SU-DHL-6 (cell line): ENCODE data around the gene BOLL.
"Not testable (repeated sequence)": the region's sequence is repeated elsewhere in the genome, so short reads cannot be mapped to it uniquely, and the experiment has no call there.

Experiments used
- H2AFZ ChIP-seq: fragments of 200-600 bp; sonication (generic); 2 replicates; pipeline ENCODE4 v1.6.1; 2014; ENCODE audit warnings: low read depth, mild to moderate bottlenecking, moderate library complexity, mixed read lengths, antibody characterized with exemption, low read length; ENCODE audit not compliant: severe bottlenecking
- H3F3A ChIP-seq: fragments of 200-600 bp; shearing (Covaris generic); 2 replicates; pipeline ENCODE4 v1.6.0; 2016; ENCODE audit warnings: antibody characterized with exemption, mild to moderate bottlenecking; ENCODE audit not compliant: insufficient read depth
- H3K27ac ChIP-seq: fragments of 200-600 bp; sonication (generic); 2 replicates; pipeline ENCODE4 v1.5.1; 2016; ENCODE audit warnings: low read depth, mild to moderate bottlenecking, low read length, moderate library complexity, mixed read lengths
- H3K27me3 ChIP-seq: fragments of 200-600 bp; sonication (generic), shearing (Covaris generic); 2 replicates; pipeline ENCODE4 v1.6.0; 2014; ENCODE audit warnings: mild to moderate bottlenecking, low read length
- H3K36me3 ChIP-seq: fragments of 200-600 bp; sonication (generic); 2 replicates; pipeline ENCODE4 v1.6.1; 2014; ENCODE audit warnings: mild to moderate bottlenecking, low read length, mixed read lengths
- H3K4me2 ChIP-seq: fragments of 300-600, 200-600 bp; shearing (Covaris generic), sonication (generic); 2 replicates; pipeline ENCODE4 v1.6.0; 2014; ENCODE audit warnings: low read length, low read depth, mild to moderate bottlenecking; ENCODE audit not compliant: poor library complexity, severe bottlenecking
- H3K4me3 ChIP-seq: fragments of 200-600 bp; sonication (generic); 2 replicates; pipeline ENCODE4 v1.5.1; 2014; ENCODE audit warnings: antibody characterized with exemption, low read length, mild to moderate bottlenecking, mixed read lengths; ENCODE audit not compliant: insufficient read depth, poor library complexity, severe bottlenecking
- H3K79me2 ChIP-seq: fragments of 200-600 bp; sonication (generic); 2 replicates; pipeline ENCODE4 v1.6.1; 2014; ENCODE audit warnings: mild to moderate bottlenecking, low read length, moderate library complexity; ENCODE audit not compliant: insufficient read depth
- H3K9ac ChIP-seq: fragments of 200-600 bp; sonication (generic); 2 replicates; pipeline ENCODE4 v1.7.0; 2014; ENCODE audit warnings: mild to moderate bottlenecking, low read length
- H3K9me2 ChIP-seq: fragments of 200-600 bp; sonication (generic); replicated peaks from 2 replicates; pipeline ENCODE4 v1.6.1; 2014; ENCODE audit warnings: low read length; ENCODE audit not compliant: insufficient read depth
- H3K9me3 ChIP-seq: fragments of 200-600 bp; sonication (generic); 2 replicates; pipeline ENCODE4 v1.6.1; 2014; ENCODE audit warnings: low read length, mixed read lengths; ENCODE audit not compliant: insufficient read depth
- H4K20me1 ChIP-seq: fragments of 200-600 bp; sonication (generic); 2 replicates; pipeline ENCODE4 v1.6.1; 2014; ENCODE audit warnings: low read depth, mild to moderate bottlenecking, antibody characterized with exemption, low read length, moderate library complexity, mixed read lengths
- EZH2phosphoT487 ChIP-seq: fragments of 200-600 bp; sonication (generic), shearing (Covaris generic); conservative IDR thresholded peaks from 2 replicates; pipeline ENCODE4 v1.6.1; 2018; ENCODE audit warnings: mild to moderate bottlenecking, antibody characterized with exemption, low read length, moderate library complexity, mixed read lengths
- TF ChIP-seq, protein P1 (sequence below): fragments of 200-600 bp; sonication (generic); IDR thresholded peaks from one replicate; pipeline ENCODE4 v1.5.1; 2017; ENCODE audit warnings: antibody characterized with exemption, mild to moderate bottlenecking, low read length, moderate library complexity; ENCODE audit not compliant: insufficient read depth, poor library complexity, severe bottlenecking

The BOLL gene, protein sequence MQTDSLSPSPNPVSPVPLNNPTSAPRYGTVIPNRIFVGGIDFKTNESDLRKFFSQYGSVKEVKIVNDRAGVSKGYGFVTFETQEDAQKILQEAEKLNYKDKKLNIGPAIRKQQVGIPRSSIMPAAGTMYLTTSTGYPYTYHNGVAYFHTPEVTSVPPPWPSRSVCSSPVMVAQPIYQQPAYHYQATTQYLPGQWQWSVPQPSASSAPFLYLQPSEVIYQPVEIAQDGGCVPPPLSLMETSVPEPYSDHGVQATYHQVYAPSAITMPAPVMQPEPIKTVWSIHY

DNA sequence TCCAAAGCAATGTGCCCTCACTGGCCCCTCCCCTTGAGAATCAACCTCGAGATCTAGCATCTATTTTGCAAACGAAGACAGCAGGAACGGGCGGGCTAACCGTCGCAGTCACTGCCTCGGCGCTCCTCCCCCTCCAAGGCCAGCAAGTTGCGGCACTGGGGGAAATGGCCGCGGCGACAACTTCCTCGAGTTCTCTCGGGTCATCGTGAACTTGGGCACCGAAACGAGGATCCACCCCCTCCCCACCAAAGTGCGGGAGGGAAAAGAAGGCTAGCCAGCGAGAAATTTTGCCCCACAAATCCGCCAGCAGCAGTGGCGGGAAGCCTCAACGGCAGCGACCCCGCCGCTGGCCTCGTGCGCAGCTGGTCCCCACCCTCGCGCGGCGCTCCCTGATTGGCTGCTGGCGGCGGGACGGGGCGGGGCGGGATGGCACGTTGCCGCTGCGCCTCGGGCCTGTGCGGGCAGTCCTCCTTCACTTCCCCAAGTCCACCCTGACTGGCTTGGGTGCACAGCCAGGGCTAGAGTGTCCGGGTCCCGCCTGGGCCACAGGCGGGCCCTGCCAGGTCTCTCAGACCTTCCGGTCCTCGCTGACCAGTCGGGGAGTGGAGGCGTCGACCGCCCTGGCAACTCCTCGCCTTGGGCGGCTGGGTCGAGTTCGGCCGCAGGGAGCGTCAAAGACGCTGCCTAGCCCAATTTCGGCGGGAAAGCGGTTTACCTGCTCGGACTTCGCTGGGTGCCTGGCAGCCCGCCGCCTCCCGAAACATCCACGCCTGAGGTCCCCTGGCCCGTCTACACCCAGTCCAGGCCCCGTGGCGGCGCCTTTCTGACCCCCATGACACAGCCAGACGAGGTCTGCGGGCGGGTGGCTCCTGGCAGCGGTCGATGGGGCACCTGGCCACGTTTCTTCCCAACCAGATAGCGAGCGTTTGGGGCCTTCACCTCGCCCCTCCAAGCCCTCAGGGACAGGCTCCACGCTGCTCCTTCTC lies at the start of gene BOLL:
Gene BOLL, minus strand, starts transcription at position 364 of the 986 bp plus-strand sequence. CDS start 3,469 bp downstream, outside the sequence.
- Histone ChIP-seq H3F3A (no peaks in the 10 kb centered on the region), H3K27me3 (no peaks in the 10 kb centered on the region), H3K79me2 (no peaks in the 10 kb centered on the region), H4K20me1 (no peaks in the 10 kb centered on the region), H3K9me2 (no peaks in the 10 kb centered on the region), H3K9me3 (no peaks in the 10 kb centered on the region), H3K27ac (no peak within 1 kb of the TSS), H3K4me3 (no peak within 1 kb of the TSS), H2AFZ (no peak within 1 kb of the TSS), H3K4me2 (no peak within 1 kb of the TSS), H3K9ac (no peak within 1 kb of the TSS), H3K36me3 (no peaks in the 10 kb centered on the region)
- TF ChIP-seq, protein P1, sequence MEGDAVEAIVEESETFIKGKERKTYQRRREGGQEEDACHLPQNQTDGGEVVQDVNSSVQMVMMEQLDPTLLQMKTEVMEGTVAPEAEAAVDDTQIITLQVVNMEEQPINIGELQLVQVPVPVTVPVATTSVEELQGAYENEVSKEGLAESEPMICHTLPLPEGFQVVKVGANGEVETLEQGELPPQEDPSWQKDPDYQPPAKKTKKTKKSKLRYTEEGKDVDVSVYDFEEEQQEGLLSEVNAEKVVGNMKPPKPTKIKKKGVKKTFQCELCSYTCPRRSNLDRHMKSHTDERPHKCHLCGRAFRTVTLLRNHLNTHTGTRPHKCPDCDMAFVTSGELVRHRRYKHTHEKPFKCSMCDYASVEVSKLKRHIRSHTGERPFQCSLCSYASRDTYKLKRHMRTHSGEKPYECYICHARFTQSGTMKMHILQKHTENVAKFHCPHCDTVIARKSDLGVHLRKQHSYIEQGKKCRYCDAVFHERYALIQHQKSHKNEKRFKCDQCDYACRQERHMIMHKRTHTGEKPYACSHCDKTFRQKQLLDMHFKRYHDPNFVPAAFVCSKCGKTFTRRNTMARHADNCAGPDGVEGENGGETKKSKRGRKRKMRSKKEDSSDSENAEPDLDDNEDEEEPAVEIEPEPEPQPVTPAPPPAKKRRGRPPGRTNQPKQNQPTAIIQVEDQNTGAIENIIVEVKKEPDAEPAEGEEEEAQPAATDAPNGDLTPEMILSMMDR: no peak
- TF ChIP-seq EZH2phosphoT487: no peak

DNA sequence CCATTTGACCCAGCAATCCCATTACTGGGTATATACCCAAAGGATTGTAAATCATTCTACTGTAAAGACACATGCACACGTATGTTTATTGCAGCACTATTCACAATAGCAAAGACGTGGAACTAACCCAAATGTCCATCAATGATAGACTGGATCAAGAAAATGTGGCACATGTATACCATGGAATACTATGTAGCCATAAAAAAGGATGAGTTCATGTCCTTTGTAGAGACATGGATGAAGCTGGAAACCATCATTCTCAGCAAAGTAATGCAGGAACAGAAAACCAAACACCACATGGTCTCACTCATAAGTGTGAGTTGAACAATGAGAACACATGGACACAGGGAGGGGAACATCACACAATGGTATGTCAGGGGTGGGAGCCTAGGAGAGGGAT lies 49.7 kb upstream of the BOLL start:
- H2AFZ ChIP-seq, H3K9me2 ChIP-seq, H3K27me3 ChIP-seq, H3K36me3 ChIP-seq, H3K9ac ChIP-seq, H3K27ac ChIP-seq, H3K4me2 ChIP-seq, H4K20me1 ChIP-seq, H3K4me3 ChIP-seq, H3K79me2 ChIP-seq, H3K9me3 ChIP-seq, H3F3A ChIP-seq: not testable (repeated sequence)

GRCh38 chr2:197828464-197829135 lies 43.5 kb upstream of the BOLL start:
- Histone ChIP-seq H3K79me2 (no peaks in the 10 kb centered on the region), H3F3A (no peaks in the 10 kb centered on the region), H3K4me2 (no peak overlapping the region), H3K4me3 (no peak overlapping the region), H3K27me3 (no peaks in the 10 kb centered on the region), H2AFZ (no peak overlapping the region), H3K27ac (no peak overlapping the region), H4K20me1 (no peaks in the 10 kb centered on the region), H3K9ac (no peak overlapping the region), H3K9me3 (no peaks in the 10 kb centered on the region), H3K36me3 (no peaks in the 10 kb centered on the region), H3K9me2 (no peaks in the 10 kb centered on the region)
- TF ChIP-seq EZH2phosphoT487: no peak
- TF ChIP-seq, protein P1: no peak
